Panc1 (cell line): ENCODE measurements around the gene ATP6V1B1. TPM values are rescaled to one million over a fixed set of nuclear protein-coding genes. Genes with fewer than 3 reads are reported as not detected.

Source experiments
- ATAC-seq: fragments of 200-7000 bp; cut with Tn5 transposase; 2 replicates; pipeline ENCODE4 v1.9.1; 2020; ENCODE audit warnings: mild to moderate bottlenecking, moderate library complexity
- BruUV-seq: library from RNA; stranded (reverse); fragments of 400-500 nt; replicated peaks from 2 replicates; lab custom pipeline; 2021; lab: Mats Ljungman, UMichigan
- CTCF ChIA-PET: fragments of 300-600 bp; sonication (Branson Sonifier 250); formaldehyde crosslinking; loops from one replicate; lab custom pipeline; 2022; ENCODE audit warnings: antibody characterized with exemption; lab: Charles Lee
- POLR2A ChIA-PET: fragments of 300-600 bp; sonication (Branson Sonifier 250); formaldehyde crosslinking; loops from one replicate; lab custom pipeline; 2022; ENCODE audit warnings: antibody characterized with exemption; lab: Charles Lee
- DNase-seq: peaks from one replicate; pipeline ENCODE4 v3.0.0-alpha.2; 2010; ENCODE audit warnings: low read depth, low spot score
- H3K27ac ChIP-seq: 2 replicates; pipeline ENCODE4 v1.5.1; 2011; ENCODE audit warnings: mild to moderate bottlenecking, low read length, inconsistent platforms
- H3K27me3 ChIP-seq: fragments of 200-500 bp; sonication (Bioruptor generic); 2 replicates; pipeline ENCODE4 v1.6.0; 2014; ENCODE audit warnings: low read length, inconsistent platforms; ENCODE audit not compliant: control insufficient read depth, insufficient read depth
- H3K36me3 ChIP-seq: fragments of 200-500 bp; sonication (Bioruptor generic); 2 replicates; pipeline ENCODE4 v1.5.1; 2014; ENCODE audit warnings: inconsistent platforms, mild to moderate bottlenecking, low read length, moderate library complexity; ENCODE audit not compliant: control insufficient read depth, insufficient read depth
- H3K4me1 ChIP-seq: 2 replicates; pipeline ENCODE4 v1.5.1; 2011; ENCODE audit warnings: inconsistent platforms, mild to moderate bottlenecking, low read length, moderate library complexity; ENCODE audit not compliant: control insufficient read depth, insufficient read depth
- H3K4me3 ChIP-seq, 2 experiments: 2 replicates each; pipeline ENCODE4 v1.5.1; 2011 to 2012; ENCODE audit warnings: low read depth in 2 of 2, low read length in 2 of 2, mild to moderate bottlenecking in 2 of 2, inconsistent platforms in 1 of 2, moderate library complexity in 1 of 2
- H3K9me3 ChIP-seq: fragments of 200-500 bp; sonication (Bioruptor generic); 2 replicates; pipeline ENCODE4 v1.5.1; 2014; ENCODE audit warnings: low read depth, mild to moderate bottlenecking, inconsistent platforms, low read length, moderate library complexity; ENCODE audit not compliant: control insufficient read depth, insufficient read depth
- CTCF ChIP-seq: fragments of 450-650 bp; IDR thresholded peaks from 2 replicates; pipeline ENCODE4 v1.5.1; 2017; ENCODE audit warnings: mild to moderate bottlenecking
- POLR2AphosphoS5 ChIP-seq: IDR thresholded peaks from 2 replicates; pipeline ENCODE4 v1.6.1; 2012; ENCODE audit warnings: mild to moderate bottlenecking, low read depth, low read length, moderate library complexity
- REST ChIP-seq, 2 experiments: IDR thresholded peaks; 2 replicates each; pipeline ENCODE4 v1.6.1; 2011 to 2012; ENCODE audit warnings: low read depth in 2 of 2, control low read depth in 1 of 2, low read length in 1 of 2, mild to moderate bottlenecking in 1 of 2, moderate library complexity in 1 of 2; ENCODE audit not compliant: insufficient read depth in 1 of 2
- SIN3A ChIP-seq: IDR thresholded peaks from 2 replicates; pipeline ENCODE4 v1.6.1; 2012; ENCODE audit warnings: low read depth, mild to moderate bottlenecking, low read length, moderate library complexity, borderline replicate concordance; ENCODE audit not compliant: insufficient read depth
- TCF7L2 ChIP-seq: IDR thresholded peaks from 2 replicates; pipeline ENCODE4 v1.6.1; 2011; ENCODE audit warnings: mild to moderate bottlenecking, low read depth, low read length, inconsistent platforms
- in situ Hi-C: cut with HindIII; loops from 2 replicates; pipeline ENCODE4 v1.10.0; 2016; ENCODE audit warnings: low sequenced_read_pairs, low pct_unique_long_range_greater_than_20kb
- intact Hi-C: fragments of 100-400 bp; cut with micrococcal nuclease; formaldehyde crosslinking; loops from one replicate; pipeline ENCODE4 v1.10.0; 2022; ENCODE audit not compliant: unreplicated experiment
- total RNA-seq: library from RNA; stranded (reverse); gene quantifications from one replicate; pipeline ENCODE4 v1.2.1, GENCODE V29; 2021; ENCODE audit not compliant: unreplicated experiment

ATP6V1B1 gene
- total RNA-seq, 1 experiment from 2014 or later = 0.18 TPM

GRCh38 chr2:70988151-70988550, 52.5 kb downstream of the ATP6V1B1 start:
- BruUV-seq = no TSS peak
- in situ Hi-C loops (no loop called here), intact Hi-C loops (no loop called here)
- Histone ChIP-seq H3K4me1 (no peaks in the 10 kb centered on the region), H3K36me3 (no peaks in the 10 kb centered on the region; the same call in 1 of the 2 replicates), H3K4me3 (no peak overlapping the region), H3K9me3 (no peaks in the 10 kb centered on the region), H3K27ac (no peak overlapping the region), H3K27me3 (no peaks in the 10 kb centered on the region)
- POLR2A ChIA-PET = no interaction called here
- ATAC-seq (no peak), DNase-seq (no peak)
- no peak for TF ChIP-seq CTCF
- CTCF ChIA-PET = interaction anchor here (0.6 kb wide), 1 partner anchor 167 kb away, joined by 3 read pairs; no protein-coding TSS in a partner anchor

- Histone ChIP-seq H3K27ac (no peak overlapping the region), H3K27me3 (no peaks in the 10 kb centered on the region), H3K36me3 (peaks cover 2% of the 10 kb centered on the region; the same call in 1 of the 2 replicates), H3K4me1 (peaks cover 7% of the 10 kb centered on the region), H3K4me3 (no peak overlapping the region), H3K9me3 (no peaks in the 10 kb centered on the region)
- intact Hi-C loops = no loop called here
- TF ChIP-seq REST (IDR thresholded peaks at IDR 0.05; ENCODE audit: insufficient read depth in 1 of 2, low read depth in 2 of 2, low read length in 1 of 2) (no peak), POLR2AphosphoS5 (no peak), CTCF (no peak), SIN3A (no peak), TCF7L2 (no peak)
- DNase-seq = no peak
- no TSS peak for BruUV-seq
- CTCF ChIA-PET = no interaction called here
- in situ Hi-C loops = no loop called here
- POLR2A ChIA-PET = no interaction called here
- no peak for ATAC-seq
Observed at GRCh38 chr2:70988726-70989648, 53.3 kb downstream of the ATP6V1B1 start.
